SU-DHL-6 (cell line): ENCODE results near the gene SH3BGRL3.

Experiments used
- H2AFZ ChIP-seq: fragments of 200-600 bp; sonication (generic); 2 replicates; pipeline ENCODE4 v1.6.1; 2014; ENCODE audit warnings: low read depth, mild to moderate bottlenecking, moderate library complexity, mixed read lengths, antibody characterized with exemption, low read length; ENCODE audit not compliant: severe bottlenecking
- H3F3A ChIP-seq: fragments of 200-600 bp; shearing (Covaris generic); 2 replicates; pipeline ENCODE4 v1.6.0; 2016; ENCODE audit warnings: antibody characterized with exemption, mild to moderate bottlenecking; ENCODE audit not compliant: insufficient read depth
- H3K27ac ChIP-seq: fragments of 200-600 bp; sonication (generic); 2 replicates; pipeline ENCODE4 v1.5.1; 2016; ENCODE audit warnings: low read depth, mild to moderate bottlenecking, low read length, moderate library complexity, mixed read lengths
- H3K27me3 ChIP-seq: fragments of 200-600 bp; sonication (generic), shearing (Covaris generic); 2 replicates; pipeline ENCODE4 v1.6.0; 2014; ENCODE audit warnings: mild to moderate bottlenecking, low read length
- H3K36me3 ChIP-seq: fragments of 200-600 bp; sonication (generic); 2 replicates; pipeline ENCODE4 v1.6.1; 2014; ENCODE audit warnings: mild to moderate bottlenecking, low read length, mixed read lengths
- H3K4me2 ChIP-seq: fragments of 300-600, 200-600 bp; shearing (Covaris generic), sonication (generic); 2 replicates; pipeline ENCODE4 v1.6.0; 2014; ENCODE audit warnings: low read length, low read depth, mild to moderate bottlenecking; ENCODE audit not compliant: poor library complexity, severe bottlenecking
- H3K4me3 ChIP-seq: fragments of 200-600 bp; sonication (generic); 2 replicates; pipeline ENCODE4 v1.5.1; 2014; ENCODE audit warnings: antibody characterized with exemption, low read length, mild to moderate bottlenecking, mixed read lengths; ENCODE audit not compliant: insufficient read depth, poor library complexity, severe bottlenecking
- H3K79me2 ChIP-seq: fragments of 200-600 bp; sonication (generic); 2 replicates; pipeline ENCODE4 v1.6.1; 2014; ENCODE audit warnings: mild to moderate bottlenecking, low read length, moderate library complexity; ENCODE audit not compliant: insufficient read depth
- H3K9ac ChIP-seq: fragments of 200-600 bp; sonication (generic); 2 replicates; pipeline ENCODE4 v1.7.0; 2014; ENCODE audit warnings: mild to moderate bottlenecking, low read length
- H3K9me2 ChIP-seq: fragments of 200-600 bp; sonication (generic); replicated peaks from 2 replicates; pipeline ENCODE4 v1.6.1; 2014; ENCODE audit warnings: low read length; ENCODE audit not compliant: insufficient read depth
- H3K9me3 ChIP-seq: fragments of 200-600 bp; sonication (generic); 2 replicates; pipeline ENCODE4 v1.6.1; 2014; ENCODE audit warnings: low read length, mixed read lengths; ENCODE audit not compliant: insufficient read depth
- H4K20me1 ChIP-seq: fragments of 200-600 bp; sonication (generic); 2 replicates; pipeline ENCODE4 v1.6.1; 2014; ENCODE audit warnings: low read depth, mild to moderate bottlenecking, antibody characterized with exemption, low read length, moderate library complexity, mixed read lengths
- EZH2phosphoT487 ChIP-seq: fragments of 200-600 bp; sonication (generic), shearing (Covaris generic); conservative IDR thresholded peaks from 2 replicates; pipeline ENCODE4 v1.6.1; 2018; ENCODE audit warnings: mild to moderate bottlenecking, antibody characterized with exemption, low read length, moderate library complexity, mixed read lengths
- TF ChIP-seq, protein P1 (sequence below): fragments of 200-600 bp; sonication (generic); IDR thresholded peaks from one replicate; pipeline ENCODE4 v1.5.1; 2017; ENCODE audit warnings: antibody characterized with exemption, mild to moderate bottlenecking, low read length, moderate library complexity; ENCODE audit not compliant: insufficient read depth, poor library complexity, severe bottlenecking

SH3BGRL3 gene

DNA sequence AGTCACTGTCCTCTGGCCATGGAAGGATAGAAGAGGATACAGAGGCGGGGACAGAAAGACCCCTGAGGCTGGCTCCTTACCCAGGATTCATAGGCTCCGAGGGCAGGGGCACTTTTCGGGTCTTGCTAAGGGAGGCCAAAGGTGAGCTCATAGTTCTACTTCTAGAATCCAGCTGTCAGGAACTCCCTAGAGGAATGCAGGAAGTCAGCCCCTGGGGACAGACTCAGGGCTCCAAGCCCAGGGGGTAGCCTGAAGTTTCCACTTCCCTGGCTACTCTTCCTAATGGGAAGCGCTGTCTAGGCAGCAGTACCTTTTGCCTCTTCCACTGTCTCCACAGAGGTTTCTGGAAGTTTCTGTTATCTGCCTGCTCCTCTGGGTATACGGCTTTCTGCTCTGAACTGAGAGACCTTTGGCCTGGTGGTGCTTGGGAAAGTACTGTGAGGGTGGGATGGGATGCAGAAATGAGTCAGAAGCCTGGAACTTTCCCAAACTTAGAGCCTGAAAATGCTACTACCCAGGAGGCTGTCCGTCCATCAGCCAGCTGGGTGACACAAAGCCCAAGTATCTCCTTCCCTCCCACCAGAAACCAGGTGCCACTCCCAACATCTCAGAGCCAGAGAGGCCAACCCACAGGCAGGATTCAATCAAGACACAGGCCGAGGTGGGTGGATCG is 23.0 kb downstream of the SH3BGRL3 start:
- H4K20me1 ChIP-seq, result no peaks in the 10 kb centered on the region

DNA sequence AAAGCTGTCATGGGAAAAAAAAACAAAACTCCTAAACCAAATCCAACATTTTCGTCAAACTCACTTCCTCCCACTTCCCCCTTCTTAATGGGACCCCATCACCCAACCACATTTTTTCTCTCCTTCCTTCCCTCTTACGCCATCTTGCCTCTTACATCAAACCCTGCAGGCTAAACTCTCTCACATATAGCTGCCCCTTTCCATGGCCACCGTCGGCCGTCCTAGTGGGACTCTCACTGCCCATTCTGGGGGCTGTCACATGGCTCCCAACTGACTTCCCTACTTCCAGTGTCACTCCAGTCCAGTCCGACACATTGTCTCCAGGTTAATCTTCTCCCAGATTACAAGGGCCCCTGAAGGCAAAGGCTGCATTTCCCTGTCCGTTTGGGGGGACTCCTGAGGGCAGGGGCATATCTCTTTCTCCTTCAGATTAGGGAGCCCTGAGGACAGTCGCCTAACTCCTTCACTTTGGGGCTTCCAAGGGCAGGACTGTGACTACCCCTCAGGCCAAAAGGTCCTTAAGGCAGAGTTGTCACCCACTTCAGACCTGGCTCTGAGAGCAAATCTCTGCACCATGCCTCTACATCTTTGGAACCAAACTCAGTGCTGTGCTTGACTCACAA is 25.9 kb downstream of the SH3BGRL3 start:
- Histone ChIP-seq H3K9ac (peak overlapping the region; percentile 77), H3K9me3 (no peaks in the 10 kb centered on the region), H3K9me2 (no peaks in the 10 kb centered on the region), H3K36me3 (no peaks in the 10 kb centered on the region), H3K27ac (peak overlapping the region; percentile 39), H3K27me3 (no peaks in the 10 kb centered on the region), H3K79me2 (peaks cover 23% of the 10 kb centered on the region), H3F3A (peaks cover 10% of the 10 kb centered on the region), H2AFZ (peak overlapping the region; percentile 60), H4K20me1 (no peaks in the 10 kb centered on the region), H3K4me2 (peak overlapping the region; percentile 97), H3K4me3 (peak overlapping the region; percentile 83)
- TF ChIP-seq, protein P1, sequence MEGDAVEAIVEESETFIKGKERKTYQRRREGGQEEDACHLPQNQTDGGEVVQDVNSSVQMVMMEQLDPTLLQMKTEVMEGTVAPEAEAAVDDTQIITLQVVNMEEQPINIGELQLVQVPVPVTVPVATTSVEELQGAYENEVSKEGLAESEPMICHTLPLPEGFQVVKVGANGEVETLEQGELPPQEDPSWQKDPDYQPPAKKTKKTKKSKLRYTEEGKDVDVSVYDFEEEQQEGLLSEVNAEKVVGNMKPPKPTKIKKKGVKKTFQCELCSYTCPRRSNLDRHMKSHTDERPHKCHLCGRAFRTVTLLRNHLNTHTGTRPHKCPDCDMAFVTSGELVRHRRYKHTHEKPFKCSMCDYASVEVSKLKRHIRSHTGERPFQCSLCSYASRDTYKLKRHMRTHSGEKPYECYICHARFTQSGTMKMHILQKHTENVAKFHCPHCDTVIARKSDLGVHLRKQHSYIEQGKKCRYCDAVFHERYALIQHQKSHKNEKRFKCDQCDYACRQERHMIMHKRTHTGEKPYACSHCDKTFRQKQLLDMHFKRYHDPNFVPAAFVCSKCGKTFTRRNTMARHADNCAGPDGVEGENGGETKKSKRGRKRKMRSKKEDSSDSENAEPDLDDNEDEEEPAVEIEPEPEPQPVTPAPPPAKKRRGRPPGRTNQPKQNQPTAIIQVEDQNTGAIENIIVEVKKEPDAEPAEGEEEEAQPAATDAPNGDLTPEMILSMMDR, result no peak
- TF ChIP-seq EZH2phosphoT487, result no peak

More for the DNA sequence above, 23.0 kb downstream of the SH3BGRL3 start:
- H2AFZ ChIP-seq, result no peak overlapping the region
- no peak for TF ChIP-seq EZH2phosphoT487
- TF ChIP-seq, protein P1, result no peak
- no peaks in the 10 kb centered on the region for H3K27me3 ChIP-seq
- H3K36me3 ChIP-seq, result no peaks in the 10 kb centered on the region
- H3K4me2 ChIP-seq, result no peak overlapping the region
- no peaks in the 10 kb centered on the region for H3K9me3 ChIP-seq
- H3K4me3 ChIP-seq, result no peak overlapping the region
- no peak overlapping the region for H3K9ac ChIP-seq
- peaks cover 23% of the 10 kb centered on the region for H3K79me2 ChIP-seq
- no peaks in the 10 kb centered on the region for H3K9me2 ChIP-seq
- no peak overlapping the region for H3K27ac ChIP-seq
- H3F3A ChIP-seq, result peaks cover 10% of the 10 kb centered on the region

DNA sequence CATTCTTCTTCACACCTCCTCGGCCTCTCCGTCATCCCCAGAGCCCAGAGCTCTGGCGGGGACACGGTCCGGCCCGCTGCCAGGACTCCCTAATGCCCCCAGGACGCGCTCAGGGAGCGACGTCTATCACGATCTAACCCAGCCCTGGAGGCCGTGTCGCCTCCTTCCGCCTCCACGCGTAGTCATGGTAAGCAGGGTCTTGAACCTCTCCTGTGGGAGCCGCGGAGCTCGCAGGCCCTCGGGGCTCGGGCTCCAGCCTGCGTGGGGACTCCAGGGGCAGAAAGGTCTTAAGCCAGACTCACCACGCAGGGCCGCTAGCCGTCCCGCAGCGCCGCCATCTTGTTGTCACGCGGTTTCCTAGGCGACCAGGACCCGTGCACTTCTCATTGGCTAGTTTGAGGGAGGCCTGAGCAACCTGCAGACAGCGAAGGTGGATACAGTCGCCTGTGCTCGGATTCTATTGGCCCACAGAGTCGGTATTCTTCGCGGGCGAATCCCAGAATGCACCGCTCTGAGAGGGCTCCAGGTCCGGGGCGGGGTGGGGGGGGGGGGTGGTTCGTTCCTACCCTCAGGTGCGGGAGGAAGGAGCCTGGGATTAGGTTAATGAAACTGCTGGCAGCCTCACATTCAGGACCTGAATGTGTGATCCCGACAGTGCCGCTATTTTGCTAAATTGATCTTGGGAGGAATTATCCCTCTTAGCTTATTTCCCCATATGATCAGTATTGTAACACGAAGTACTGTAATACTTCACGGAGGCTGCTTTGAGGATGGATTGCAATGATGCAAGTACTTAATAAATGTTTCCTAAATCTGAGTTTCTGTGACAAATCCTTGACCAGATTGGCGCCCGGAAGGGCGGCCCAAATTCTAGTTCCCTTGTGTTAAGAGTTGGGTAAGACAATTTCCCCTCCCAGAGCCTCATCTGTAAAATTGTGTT is 26.7 kb downstream of the SH3BGRL3 start, which contains the start of gene UBXN11:
Gene UBXN11, minus strand, starts transcription at position 347 of the 940 bp plus-strand sequence. CDS start 3,753 bp downstream, outside the sequence.
- Histone ChIP-seq H3K4me2 (peak within 1 kb of the TSS; percentile 97), H3K9me3 (no peaks in the 10 kb centered on the region), H4K20me1 (no peaks in the 10 kb centered on the region), H3F3A (peaks cover 10% of the 10 kb centered on the region), H3K27ac (peak within 1 kb of the TSS; percentile 95), H3K4me3 (peak within 1 kb of the TSS; percentile 83), H2AFZ (peak within 1 kb of the TSS; percentile 60), H3K27me3 (no peaks in the 10 kb centered on the region), H3K79me2 (peaks cover 23% of the 10 kb centered on the region), H3K9ac (peak within 1 kb of the TSS; percentile 77), H3K9me2 (no peaks in the 10 kb centered on the region), H3K36me3 (no peaks in the 10 kb centered on the region)
- no peak for TF ChIP-seq EZH2phosphoT487
- TF ChIP-seq, protein P1, result no peak
